SK-N-SH treated with all-trans-retinoic acid at 6 μM for 48 hours (cell line): ENCODE measurements around the gene S100G.
"Not testable (repeated sequence)": the region's sequence is repeated elsewhere in the genome, so short reads cannot be mapped to it uniquely, and the experiment has no call there.

Experiments used
- ATAC-seq: fragments of 200-7000 bp; cut with Tn5 transposase; 3 replicates; pipeline ENCODE4 v1.9.1; 2020; ENCODE audit warnings: mild to moderate bottlenecking, moderate library complexity
- ARNTL ChIP-seq: fragments of 450-650 bp; formaldehyde crosslinking; IDR thresholded peaks from 2 replicates; pipeline ENCODE4 v1.5.0; 2020; ENCODE audit warnings: low read depth, mild to moderate bottlenecking, moderate library complexity, borderline replicate concordance
- BACH2 ChIP-seq: fragments of 250-450 bp; sonication (Bioruptor Pico); IDR thresholded peaks from 2 replicates; pipeline ENCODE4 v1.9.0; 2021; ENCODE audit warnings: mild to moderate bottlenecking, borderline replicate concordance
- CSDC2 ChIP-seq: fragments of 250-450 bp; sonication (Bioruptor Pico); IDR thresholded peaks from 2 replicates; pipeline ENCODE4 v1.5.0; 2020; ENCODE audit warnings: mild to moderate bottlenecking, moderate library complexity
- ESRRG ChIP-seq: fragments of 250-450 bp; sonication (Bioruptor Pico); IDR thresholded peaks from 2 replicates; pipeline ENCODE4 v1.6.1; 2021; ENCODE audit warnings: mild to moderate bottlenecking
- GLIS3 ChIP-seq: fragments of 250-450 bp; sonication (Bioruptor Pico); IDR thresholded peaks from 2 replicates; pipeline ENCODE4 v1.5.0; 2020; ENCODE audit warnings: mild to moderate bottlenecking, moderate library complexity
- ISL1 ChIP-seq: fragments of 250-450 bp; sonication (Bioruptor Pico); IDR thresholded peaks from 2 replicates; pipeline ENCODE4 v2.1.2; 2022; ENCODE audit warnings: mild to moderate bottlenecking, moderate library complexity
- PPARA ChIP-seq: fragments of 250-450 bp; sonication (Bioruptor Pico); IDR thresholded peaks from 2 replicates; pipeline ENCODE4 v1.5.0; 2020; ENCODE audit warnings: mild to moderate bottlenecking, borderline replicate concordance
- SNAI2 ChIP-seq: fragments of 250-450 bp; sonication (Bioruptor Pico); IDR thresholded peaks from 2 replicates; pipeline ENCODE4 v1.5.0; 2020; ENCODE audit warnings: mild to moderate bottlenecking, moderate library complexity
- TCF4 ChIP-seq: fragments of 250-450 bp; sonication (Bioruptor Pico); IDR thresholded peaks from 2 replicates; pipeline ENCODE4 v1.8.0; 2021; ENCODE audit warnings: mild to moderate bottlenecking, moderate library complexity, borderline replicate concordance
- TOX ChIP-seq: fragments of 250-450 bp; sonication (Bioruptor Pico); IDR thresholded peaks from 2 replicates; pipeline ENCODE4 v1.8.0; 2021; ENCODE audit warnings: mild to moderate bottlenecking, moderate library complexity, borderline replicate concordance
- ZC3H10 ChIP-seq: fragments of 250-450 bp; sonication (Bioruptor Pico); IDR thresholded peaks from 2 replicates; pipeline ENCODE4 v1.5.1; 2021; ENCODE audit warnings: mild to moderate bottlenecking, moderate library complexity
- ZFP3 ChIP-seq: fragments of 250-450 bp; sonication (Bioruptor Pico); IDR thresholded peaks from 2 replicates; pipeline ENCODE4 v1.5.0; 2020; ENCODE audit warnings: mild to moderate bottlenecking, moderate library complexity
- ZNF565 ChIP-seq: fragments of 450-650 bp; formaldehyde crosslinking; conservative IDR thresholded peaks from 2 replicates; pipeline ENCODE4 v1.5.0; 2020; ENCODE audit warnings: low read depth, mild to moderate bottlenecking, moderate library complexity
- ZNF70 ChIP-seq: fragments of 450-650 bp; formaldehyde crosslinking; IDR thresholded peaks from 2 replicates; pipeline ENCODE4 v1.5.0; 2020; ENCODE audit warnings: mild to moderate bottlenecking, moderate library complexity
- ZNF8 ChIP-seq: fragments of 450-650 bp; formaldehyde crosslinking; IDR thresholded peaks from 2 replicates; pipeline ENCODE4 v1.5.0; 2020; ENCODE audit warnings: mild to moderate bottlenecking, moderate library complexity
- TF ChIP-seq, protein P1 (sequence below): fragments of 250-450 bp; sonication (Bioruptor Pico); IDR thresholded peaks from 2 replicates; pipeline ENCODE4 v1.8.0; 2020; ENCODE audit warnings: mild to moderate bottlenecking, moderate library complexity, borderline replicate concordance
- TF ChIP-seq, protein P2 (sequence below): fragments of 250-450 bp; sonication (Bioruptor Pico); IDR thresholded peaks from 2 replicates; pipeline ENCODE4 v1.8.0; 2021; ENCODE audit warnings: low read depth, mild to moderate bottlenecking, moderate library complexity, borderline replicate concordance
- TF ChIP-seq, protein P3 (sequence below): fragments of 250-450 bp; sonication (Bioruptor Pico); IDR thresholded peaks from 2 replicates; pipeline ENCODE4 v1.5.1; 2021; ENCODE audit warnings: mild to moderate bottlenecking, moderate library complexity

Gene S100G, protein sequence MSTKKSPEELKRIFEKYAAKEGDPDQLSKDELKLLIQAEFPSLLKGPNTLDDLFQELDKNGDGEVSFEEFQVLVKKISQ

GRCh38 chrX:16649858-16650257 is at the start of gene S100G:
TSS of gene S100G (plus strand) at chrX:16650158. CDS start at chrX:16651007, 849 bp downstream.
- TF ChIP-seq ZNF8 (CRISPR knock-in tag): no peak
- TF ChIP-seq GLIS3 (CRISPR knock-in tag): no peak
- TF ChIP-seq ZC3H10 (CRISPR knock-in tag): no peak
- no peak for TF ChIP-seq ZNF70 (CRISPR knock-in tag)
- TF ChIP-seq, protein P1, sequence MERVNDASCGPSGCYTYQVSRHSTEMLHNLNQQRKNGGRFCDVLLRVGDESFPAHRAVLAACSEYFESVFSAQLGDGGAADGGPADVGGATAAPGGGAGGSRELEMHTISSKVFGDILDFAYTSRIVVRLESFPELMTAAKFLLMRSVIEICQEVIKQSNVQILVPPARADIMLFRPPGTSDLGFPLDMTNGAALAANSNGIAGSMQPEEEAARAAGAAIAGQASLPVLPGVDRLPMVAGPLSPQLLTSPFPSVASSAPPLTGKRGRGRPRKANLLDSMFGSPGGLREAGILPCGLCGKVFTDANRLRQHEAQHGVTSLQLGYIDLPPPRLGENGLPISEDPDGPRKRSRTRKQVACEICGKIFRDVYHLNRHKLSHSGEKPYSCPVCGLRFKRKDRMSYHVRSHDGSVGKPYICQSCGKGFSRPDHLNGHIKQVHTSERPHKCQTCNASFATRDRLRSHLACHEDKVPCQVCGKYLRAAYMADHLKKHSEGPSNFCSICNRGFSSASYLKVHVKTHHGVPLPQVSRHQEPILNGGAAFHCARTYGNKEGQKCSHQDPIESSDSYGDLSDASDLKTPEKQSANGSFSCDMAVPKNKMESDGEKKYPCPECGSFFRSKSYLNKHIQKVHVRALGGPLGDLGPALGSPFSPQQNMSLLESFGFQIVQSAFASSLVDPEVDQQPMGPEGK (CRISPR knock-in tag): no peak
- no peak for TF ChIP-seq ZFP3 (CRISPR knock-in tag)
- no peak for TF ChIP-seq ESRRG (CRISPR knock-in tag)
- TF ChIP-seq, protein P2, sequence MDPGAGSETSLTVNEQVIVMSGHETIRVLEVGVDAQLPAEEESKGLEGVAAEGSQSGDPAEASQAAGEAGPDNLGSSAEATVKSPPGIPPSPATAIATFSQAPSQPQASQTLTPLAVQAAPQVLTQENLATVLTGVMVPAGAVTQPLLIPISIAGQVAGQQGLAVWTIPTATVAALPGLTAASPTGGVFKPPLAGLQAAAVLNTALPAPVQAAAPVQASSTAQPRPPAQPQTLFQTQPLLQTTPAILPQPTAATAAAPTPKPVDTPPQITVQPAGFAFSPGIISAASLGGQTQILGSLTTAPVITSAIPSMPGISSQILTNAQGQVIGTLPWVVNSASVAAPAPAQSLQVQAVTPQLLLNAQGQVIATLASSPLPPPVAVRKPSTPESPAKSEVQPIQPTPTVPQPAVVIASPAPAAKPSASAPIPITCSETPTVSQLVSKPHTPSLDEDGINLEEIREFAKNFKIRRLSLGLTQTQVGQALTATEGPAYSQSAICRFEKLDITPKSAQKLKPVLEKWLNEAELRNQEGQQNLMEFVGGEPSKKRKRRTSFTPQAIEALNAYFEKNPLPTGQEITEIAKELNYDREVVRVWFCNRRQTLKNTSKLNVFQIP (CRISPR knock-in tag): no peak
- ATAC-seq: no peak

DNA sequence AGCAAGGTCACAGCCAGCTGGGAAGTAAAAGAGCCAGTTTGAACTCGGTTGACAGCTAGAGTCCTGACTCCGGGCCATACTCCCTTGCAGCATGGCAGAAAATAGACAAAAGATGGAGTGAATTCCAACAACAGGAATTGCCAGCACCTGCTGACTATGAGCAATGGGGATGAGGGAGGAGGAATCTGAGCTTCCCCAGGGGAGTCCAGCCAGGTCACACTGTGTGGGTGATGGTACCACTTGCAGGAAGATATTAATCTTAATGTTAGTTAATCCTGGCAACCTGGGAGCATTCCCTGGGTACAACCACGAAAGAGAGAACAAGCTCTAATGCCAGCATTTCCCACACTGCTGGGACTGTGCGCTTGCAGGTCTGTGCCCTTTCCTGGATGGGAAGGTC is 48.1 kb upstream of the S100G start:
- no peak for ATAC-seq
- no peak for TF ChIP-seq ZNF565 (CRISPR knock-in tag)
- TF ChIP-seq, protein P1 (CRISPR knock-in tag): no peak
- TF ChIP-seq, protein P3, sequence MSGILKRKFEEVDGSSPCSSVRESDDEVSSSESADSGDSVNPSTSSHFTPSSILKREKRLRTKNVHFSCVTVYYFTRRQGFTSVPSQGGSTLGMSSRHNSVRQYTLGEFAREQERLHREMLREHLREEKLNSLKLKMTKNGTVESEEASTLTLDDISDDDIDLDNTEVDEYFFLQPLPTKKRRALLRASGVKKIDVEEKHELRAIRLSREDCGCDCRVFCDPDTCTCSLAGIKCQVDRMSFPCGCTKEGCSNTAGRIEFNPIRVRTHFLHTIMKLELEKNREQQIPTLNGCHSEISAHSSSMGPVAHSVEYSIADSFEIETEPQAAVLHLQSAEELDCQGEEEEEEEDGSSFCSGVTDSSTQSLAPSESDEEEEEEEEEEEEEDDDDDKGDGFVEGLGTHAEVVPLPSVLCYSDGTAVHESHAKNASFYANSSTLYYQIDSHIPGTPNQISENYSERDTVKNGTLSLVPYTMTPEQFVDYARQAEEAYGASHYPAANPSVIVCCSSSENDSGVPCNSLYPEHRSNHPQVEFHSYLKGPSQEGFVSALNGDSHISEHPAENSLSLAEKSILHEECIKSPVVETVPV (CRISPR knock-in tag): no peak
- no peak for TF ChIP-seq BACH2 (CRISPR knock-in tag)
- TF ChIP-seq TOX (CRISPR knock-in tag): no peak
- no peak for TF ChIP-seq ZFP3 (CRISPR knock-in tag)
- no peak for TF ChIP-seq TCF4
- no peak for TF ChIP-seq CSDC2 (CRISPR knock-in tag)
- TF ChIP-seq, protein P2 (CRISPR knock-in tag): no peak
- no peak for TF ChIP-seq SNAI2 (CRISPR knock-in tag)
- no peak for TF ChIP-seq ARNTL (CRISPR knock-in tag)

GRCh38 chrX:16603235-16603634 is 46.7 kb upstream of the S100G start:
- ATAC-seq: not testable (repeated sequence)

DNA sequence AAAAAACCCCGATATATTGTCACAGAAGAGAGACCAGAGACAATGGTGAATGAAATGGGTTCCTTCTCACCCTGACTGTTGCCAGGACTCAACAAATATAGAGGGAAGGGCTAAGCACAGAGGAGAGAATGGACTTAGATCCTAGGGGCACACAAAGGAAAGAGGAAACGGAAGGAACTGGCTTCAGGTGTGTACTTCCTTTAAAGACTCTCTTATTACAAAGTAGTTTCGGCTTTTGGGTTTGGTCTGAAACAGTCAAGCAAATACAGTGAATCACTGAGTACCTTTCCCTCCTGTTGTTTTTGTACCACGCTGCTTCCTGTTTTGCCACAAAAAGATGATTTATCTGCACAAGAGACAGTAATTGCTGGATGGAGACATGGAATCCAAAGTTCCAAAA is 46.1 kb upstream of the S100G start:
- TF ChIP-seq TCF4 (no peak), ZNF565 (CRISPR knock-in tag) (no peak), PPARA (CRISPR knock-in tag) (no peak), ISL1 (CRISPR knock-in tag) (no peak)
- TF ChIP-seq, protein P3 (CRISPR knock-in tag): no peak
- ATAC-seq: no peak; the same call in 2 of the 3 replicates
